ENCODE measurements around the gene ALKBH3. TPM values are rescaled to one million over a fixed set of nuclear protein-coding genes. Genes with fewer than 3 reads are reported as not detected.

Gene ALKBH3
- 31.2 and 31.6 TPM in 2 replicates for total RNA-seq

GRCh38 chr11:43880640-43881159, at the start of gene ALKBH3:
Gene ALKBH3, plus strand, starts transcription at chr11:43880831. Its CDS starts 1,822 bp downstream, at chr11:43882653.
- DNase-seq (ENCODE audit: extremely low read depth, low read depth, low spot score), result peak; percentile 70

GRCh38 chr11:43830928-43831440, 49.6 kb upstream of the ALKBH3 start:
- DNase-seq (ENCODE audit: extremely low read depth, low read depth, low spot score), result peak; percentile 86

GRCh38 chr11:43832536-43832935, 48.1 kb upstream of the ALKBH3 start:
- no peak for DNase-seq (ENCODE audit: extremely low read depth, low read depth, low spot score)

GRCh38 chr11:43833657-43834073, 47.0 kb upstream of the ALKBH3 start:
- DNase-seq (ENCODE audit: extremely low read depth, low read depth, low spot score), result peak; percentile 25

- DNase-seq (ENCODE audit: extremely low read depth, low read depth, low spot score), result no peak
Measured at GRCh38 chr11:43834286-43834685, 46.3 kb upstream of the ALKBH3 start.

- DNase-seq (ENCODE audit: extremely low read depth, low read depth, low spot score), result no peak
Measured at GRCh38 chr11:43835104-43835503, 45.5 kb upstream of the ALKBH3 start.

- no peak for DNase-seq (ENCODE audit: extremely low read depth, low read depth, low spot score)
Measured at GRCh38 chr11:43837879-43838278, 42.8 kb upstream of the ALKBH3 start.

GRCh38 chr11:43842021-43842420, 38.6 kb upstream of the ALKBH3 start:
- no peak for DNase-seq (ENCODE audit: extremely low read depth, low read depth, low spot score)

GRCh38 chr11:43845816-43846215, 34.8 kb upstream of the ALKBH3 start:
- DNase-seq (ENCODE audit: extremely low read depth, low read depth, low spot score), result no peak

- peak; percentile 71 for DNase-seq (ENCODE audit: extremely low read depth, low read depth, low spot score)
Measured at GRCh38 chr11:43852057-43852636, 28.5 kb upstream of the ALKBH3 start.

GRCh38 chr11:43853781-43854180, 26.9 kb upstream of the ALKBH3 start:
- DNase-seq (ENCODE audit: extremely low read depth, low read depth, low spot score), result no peak

GRCh38 chr11:43856993-43857392, 23.6 kb upstream of the ALKBH3 start:
- DNase-seq (ENCODE audit: extremely low read depth, low read depth, low spot score), result no peak

GRCh38 chr11:43861141-43861540, 19.5 kb upstream of the ALKBH3 start:
- no peak for DNase-seq (ENCODE audit: extremely low read depth, low read depth, low spot score)

- no peak for DNase-seq (ENCODE audit: extremely low read depth, low read depth, low spot score)
Measured at GRCh38 chr11:43866520-43866919, 14.1 kb upstream of the ALKBH3 start.

GRCh38 chr11:43866969-43867368, 13.7 kb upstream of the ALKBH3 start:
- no peak for DNase-seq (ENCODE audit: extremely low read depth, low read depth, low spot score)

- DNase-seq (ENCODE audit: extremely low read depth, low read depth, low spot score), result no peak
Measured at GRCh38 chr11:43868852-43869567, 11.6 kb upstream of the ALKBH3 start.

GRCh38 chr11:43871051-43871450, 9.6 kb upstream of the ALKBH3 start:
- no peak for DNase-seq (ENCODE audit: extremely low read depth, low read depth, low spot score)

GRCh38 chr11:43872995-43873394, 7.6 kb upstream of the ALKBH3 start:
- no peak for DNase-seq (ENCODE audit: extremely low read depth, low read depth, low spot score)

GRCh38 chr11:43874078-43874477, 6.6 kb upstream of the ALKBH3 start:
- DNase-seq (ENCODE audit: extremely low read depth, low read depth, low spot score), result no peak

GRCh38 chr11:43874738-43875137, 5.9 kb upstream of the ALKBH3 start:
- no peak for DNase-seq (ENCODE audit: extremely low read depth, low read depth, low spot score)

GRCh38 chr11:43879789-43880639, 617 bp upstream of the ALKBH3 start:
- DNase-seq (ENCODE audit: extremely low read depth, low read depth, low spot score), result no peak

Measured in glomerular endothelial cell (primary cell).